ENCODE results near the gene NEGR1.

The NEGR1 gene

GRCh38 chr1:72288886-72289285 lies 6.5 kb upstream of the NEGR1 start:
- Histone ChIP-seq H3K27me3 (replicated peaks; ENCODE audit: control insufficient read depth, insufficient read depth, low read length) (no peaks in the 10 kb centered on the region), H3K4me3 (replicated peaks; ENCODE audit: low read depth, low read length) (no peak overlapping the region), H3K36me3 (ENCODE audit: control insufficient read depth, insufficient read depth, low read length) (no peaks in the 10 kb centered on the region)
- no peak for DNase-seq (ENCODE audit: extremely low read depth, insufficient read length)
- TF ChIP-seq CTCF (IDR thresholded peaks at IDR 0.05; ENCODE audit: insufficient read depth, low read length, poor library complexity, severe bottlenecking): no peak

- Histone ChIP-seq H3K36me3 (ENCODE audit: control insufficient read depth, insufficient read depth, low read length) (no peaks in the 10 kb centered on the region), H3K4me3 (replicated peaks; ENCODE audit: low read depth, low read length) (no peak overlapping the region), H3K27me3 (replicated peaks; ENCODE audit: control insufficient read depth, insufficient read depth, low read length) (no peaks in the 10 kb centered on the region; the same call in 1 of the 2 replicates)
- no peak for TF ChIP-seq CTCF (IDR thresholded peaks at IDR 0.05; ENCODE audit: insufficient read depth, low read length, poor library complexity, severe bottlenecking)
- no peak for DNase-seq (ENCODE audit: extremely low read depth, insufficient read length)
Observed at GRCh38 chr1:72286401-72286800, 4.1 kb upstream of the NEGR1 start.

GRCh38 chr1:72285074-72285425 lies 2.7 kb upstream of the NEGR1 start:
- DNase-seq (ENCODE audit: extremely low read depth, insufficient read length): no peak
- no peak for TF ChIP-seq CTCF (IDR thresholded peaks at IDR 0.05; ENCODE audit: insufficient read depth, low read length, poor library complexity, severe bottlenecking)
- H3K27me3 ChIP-seq (replicated peaks; ENCODE audit: control insufficient read depth, insufficient read depth, low read length): no peaks in the 10 kb centered on the region; the same call in 1 of the 2 replicates
- H3K4me3 ChIP-seq (replicated peaks; ENCODE audit: low read depth, low read length): no peak overlapping the region
- H3K36me3 ChIP-seq (ENCODE audit: control insufficient read depth, insufficient read depth, low read length): no peaks in the 10 kb centered on the region

- Histone ChIP-seq H3K36me3 (ENCODE audit: control insufficient read depth, insufficient read depth, low read length) (no peaks in the 10 kb centered on the region), H3K4me3 (replicated peaks; ENCODE audit: low read depth, low read length) (no peak overlapping the region), H3K27me3 (replicated peaks; ENCODE audit: control insufficient read depth, insufficient read depth, low read length) (no peaks in the 10 kb centered on the region; the same call in 1 of the 2 replicates)
- peak; percentile 3 for DNase-seq (ENCODE audit: extremely low read depth, insufficient read length)
- TF ChIP-seq CTCF (IDR thresholded peaks at IDR 0.05; ENCODE audit: insufficient read depth, low read length, poor library complexity, severe bottlenecking): no peak
Observed at GRCh38 chr1:72284348-72285073, 2.2 kb upstream of the NEGR1 start.

- TF ChIP-seq CTCF (IDR thresholded peaks at IDR 0.05; ENCODE audit: insufficient read depth, low read length, poor library complexity, severe bottlenecking): no peak
- DNase-seq (ENCODE audit: extremely low read depth, insufficient read length): no peak
Observed at GRCh38 chr1:72284084-72284347, 1.7 kb upstream of the NEGR1 start.

More at GRCh38 chr1:72284084-72284347, 1.7 kb upstream of the NEGR1 start:
- Histone ChIP-seq H3K4me3 (replicated peaks; ENCODE audit: low read depth, low read length) (no peak overlapping the region), H3K27me3 (replicated peaks; ENCODE audit: control insufficient read depth, insufficient read depth, low read length) (no peaks in the 10 kb centered on the region; the same call in 1 of the 2 replicates), H3K36me3 (ENCODE audit: control insufficient read depth, insufficient read depth, low read length) (no peaks in the 10 kb centered on the region)
